MM.1S (cell line): ENCODE results near the gene AKTIP.

ENCODE experiments used
- EZH2 ChIP-seq: fragments of 300-600 bp; sonication (generic); optimal IDR thresholded peaks from 2 replicates; pipeline ENCODE3; 2017; ENCODE audit warnings: low read depth, mild to moderate bottlenecking, antibody characterized with exemption, low read length, mixed read lengths
- EZH2phosphoT487 ChIP-seq: fragments of 300-600 bp; sonication (generic); IDR thresholded peaks from 2 replicates; pipeline ENCODE4 v1.6.1; 2018; ENCODE audit warnings: antibody characterized with exemption, low read length
- TF ChIP-seq, protein P1 (sequence below): fragments of 300-600 bp; sonication (generic); IDR thresholded peaks from 2 replicates; pipeline ENCODE4 v1.5.1; 2016; ENCODE audit warnings: antibody characterized with exemption, low read length, mixed read lengths

DNA sequence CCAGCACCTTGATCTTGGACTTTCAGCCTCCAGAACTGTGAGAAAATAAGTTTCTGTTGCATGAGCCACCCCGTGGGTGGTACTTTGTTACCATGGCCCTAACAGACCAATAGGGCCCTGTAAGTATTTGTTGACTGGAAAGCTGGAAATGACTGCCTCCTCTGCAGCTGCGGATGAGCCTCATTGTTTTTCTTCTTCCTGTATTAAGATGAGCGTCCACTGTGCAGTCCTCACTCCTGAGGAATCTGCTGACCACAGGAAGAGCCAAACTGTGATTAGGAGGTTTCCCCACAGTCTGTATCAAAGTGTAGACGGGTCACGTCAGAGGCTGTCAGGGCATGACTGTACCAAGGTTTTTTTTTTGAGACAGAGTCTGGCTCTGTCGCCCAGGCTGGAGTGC, 12.2 kb upstream of the AKTIP start:
- TF ChIP-seq, protein P1, sequence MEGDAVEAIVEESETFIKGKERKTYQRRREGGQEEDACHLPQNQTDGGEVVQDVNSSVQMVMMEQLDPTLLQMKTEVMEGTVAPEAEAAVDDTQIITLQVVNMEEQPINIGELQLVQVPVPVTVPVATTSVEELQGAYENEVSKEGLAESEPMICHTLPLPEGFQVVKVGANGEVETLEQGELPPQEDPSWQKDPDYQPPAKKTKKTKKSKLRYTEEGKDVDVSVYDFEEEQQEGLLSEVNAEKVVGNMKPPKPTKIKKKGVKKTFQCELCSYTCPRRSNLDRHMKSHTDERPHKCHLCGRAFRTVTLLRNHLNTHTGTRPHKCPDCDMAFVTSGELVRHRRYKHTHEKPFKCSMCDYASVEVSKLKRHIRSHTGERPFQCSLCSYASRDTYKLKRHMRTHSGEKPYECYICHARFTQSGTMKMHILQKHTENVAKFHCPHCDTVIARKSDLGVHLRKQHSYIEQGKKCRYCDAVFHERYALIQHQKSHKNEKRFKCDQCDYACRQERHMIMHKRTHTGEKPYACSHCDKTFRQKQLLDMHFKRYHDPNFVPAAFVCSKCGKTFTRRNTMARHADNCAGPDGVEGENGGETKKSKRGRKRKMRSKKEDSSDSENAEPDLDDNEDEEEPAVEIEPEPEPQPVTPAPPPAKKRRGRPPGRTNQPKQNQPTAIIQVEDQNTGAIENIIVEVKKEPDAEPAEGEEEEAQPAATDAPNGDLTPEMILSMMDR, result no peak
- TF ChIP-seq EZH2 (no peak), EZH2phosphoT487 (no peak)
